ENCODE measurements around the gene POLA1. TPM values are rescaled to one million over a fixed set of nuclear protein-coding genes. Genes with fewer than 3 reads are reported as not detected.

The POLA1 gene
- polyA plus RNA-seq, 1 experiment, result 2.2 TPM

GRCh38 chrX:24996096-24996709 is 302.5 kb downstream of the POLA1 start:
- ChIA-PET CTCF (no interaction called here), POLR2A (no interaction called here)
- Histone ChIP-seq H3K9me3 (ENCODE audit: control insufficient read depth, insufficient read depth, low read length) (no peaks in the 10 kb centered on the region), H3K4me3 (ENCODE audit: low read depth, low read length) (no peak overlapping the region), H3K27ac (ENCODE audit: low read depth, low read length) (no peak overlapping the region), H3K27me3 (ENCODE audit: control insufficient read depth, insufficient read depth, low read length) (no peaks in the 10 kb centered on the region)
- DNase-seq (ENCODE audit: low read depth, low spot score), result no peak
- TF ChIP-seq CTCF (IDR thresholded peaks at IDR 0.05; ENCODE audit: low read depth, low read length), result no peak

- POLR2A ChIA-PET, result no interaction called here
- CTCF ChIA-PET, result no interaction called here
- Histone ChIP-seq H3K9me3 (ENCODE audit: control insufficient read depth, insufficient read depth, low read length) (no peaks in the 10 kb centered on the region; the same call in 1 of the 2 replicates), H3K27me3 (ENCODE audit: control insufficient read depth, insufficient read depth, low read length) (peaks cover 23% of the 10 kb centered on the region), H3K27ac (ENCODE audit: low read depth, low read length) (no peak overlapping the region), H3K4me3 (ENCODE audit: low read depth, low read length) (no peak overlapping the region)
- TF ChIP-seq CTCF (IDR thresholded peaks at IDR 0.05; ENCODE audit: low read depth, low read length), result no peak
- no peak for DNase-seq (ENCODE audit: low read depth, low spot score)
These were observed 305.8 kb downstream of the POLA1 start for GRCh38 chrX:24999511-24999910.

- POLR2A ChIA-PET, result no interaction called here
- Histone ChIP-seq H3K4me3 (ENCODE audit: low read depth, low read length) (no peak overlapping the region), H3K9me3 (ENCODE audit: control insufficient read depth, insufficient read depth, low read length) (no peaks in the 10 kb centered on the region; the same call in 1 of the 2 replicates), H3K27me3 (ENCODE audit: control insufficient read depth, insufficient read depth, low read length) (peaks cover 40% of the 10 kb centered on the region), H3K27ac (ENCODE audit: low read depth, low read length) (no peak overlapping the region)
- CTCF ChIA-PET, result no interaction called here
- DNase-seq (ENCODE audit: low read depth, low spot score), result no peak
- TF ChIP-seq CTCF (IDR thresholded peaks at IDR 0.05; ENCODE audit: low read depth, low read length), result no peak
These were observed 308.3 kb downstream of the POLA1 start for GRCh38 chrX:25001808-25002660.

- TF ChIP-seq CTCF (IDR thresholded peaks at IDR 0.05; ENCODE audit: low read depth, low read length), result no peak
- POLR2A ChIA-PET, result no interaction called here
- CTCF ChIA-PET, result no interaction called here
- DNase-seq (ENCODE audit: low read depth, low spot score), result no peak
- no peaks in the 10 kb centered on the region; the same call in 1 of the 2 replicates for H3K9me3 ChIP-seq (ENCODE audit: control insufficient read depth, insufficient read depth, low read length)
- H3K27me3 ChIP-seq (ENCODE audit: control insufficient read depth, insufficient read depth, low read length), result peaks cover 43% of the 10 kb centered on the region
- H3K4me3 ChIP-seq (ENCODE audit: low read depth, low read length), result peak overlapping the region; percentile 35; the same call in 1 of the 2 replicates
- no peak overlapping the region for H3K27ac ChIP-seq (ENCODE audit: low read depth, low read length)
These were observed 308.9 kb downstream of the POLA1 start for GRCh38 chrX:25002661-25003020.

All from AG04450 (cell line).